Right lobe of liver (tissue), 6 donors: ENCODE data around the gene LRMDA. TPM values are rescaled to one million over a fixed set of nuclear protein-coding genes. Genes with fewer than 3 reads are reported as not detected.

ENCODE experiments used
- ATAC-seq, 4 donors: fragments of 200-7000 bp; cut with Tn5 transposase; one replicate each; pipeline ENCODE4 v1.9.1; 2020; ENCODE audit warnings: mild to moderate bottlenecking in 4 of 4, moderate library complexity in 4 of 4
- DNase-seq, 3 donors: peaks; one replicate each; pipeline ENCODE4 v3.0.0-alpha.2; 2020
- H3K27ac ChIP-seq, 3 donors: fragments of 200-600 bp; one replicate each; pipeline ENCODE4 v1.8.0; 2022
- H3K27me3 ChIP-seq, 2 donors: fragments of 200-600 bp; one replicate each; pipeline ENCODE4 v1.8.0; 2022
- H3K36me3 ChIP-seq, 4 donors: fragments of 200-600 bp; sonication (generic) in 1 of 4; one replicate each; pipeline versions ENCODE4 v1.5.1 to v1.8.0; 2017 to 2022; ENCODE audit warnings: control low read depth in 1 of 4
- H3K4me1 ChIP-seq, 4 donors: fragments of 200-600 bp; sonication (generic) in 1 of 4; one replicate each; pipeline versions ENCODE4 v1.5.1 to v1.8.0; 2017 to 2022; ENCODE audit warnings: control low read depth in 1 of 4
- H3K4me3 ChIP-seq, 3 donors: fragments of 200-600 bp; one replicate each; pipeline ENCODE4 v1.8.0; 2022
- H3K9me3 ChIP-seq, 4 donors: fragments of 200-600 bp; sonication (generic) in 1 of 4; one replicate each; pipeline versions ENCODE4 v1.5.1 to v1.8.0; 2017 to 2022; ENCODE audit warnings: control low read depth in 1 of 4
- POLR2A ChIP-seq: fragments of 450-650 bp; IDR thresholded peaks from one replicate; pipeline ENCODE4 v1.6.1; 2017; ENCODE audit warnings: antibody characterized with exemption, mild to moderate bottlenecking
- WGBS: methylation state at CpG from one replicate; pipeline ENCODE4 v1.1.6; 2018; ENCODE audit warnings: low coverage, low lambda C conversion rate; ENCODE audit not compliant: insufficient coverage; ENCODE audit errors: missing lambda C conversion rate; 5-methylcytosine and 5-hydroxymethylcytosine counted together
- intact Hi-C, 2 donors: fragments of 100-400 bp; cut with DNase I; formaldehyde crosslinking; loops; one replicate each; pipeline versions ENCODE4 v1.11.2 to v1.14.1; 2022
- total RNA-seq, 6 experiments: library from RNA; depleted of rRNA in 2 of 6; stranded (reverse); fragments of >200 nt in 2 of 6; fragmentation: NEBNext Ultra II Directional in 3 of 6; extraction: Animal tissue kit (Norgen Biotek cat#: 25700) in 3 of 6; gene quantifications; one replicate each; pipeline versions ENCODE4 v1.1.0 to v1.2.4, GENCODE V29; 2016 to 2023
- TF ChIP-seq, protein P1 (sequence below), 4 donors: fragments of 200-600 bp in 3 of 4; fragments of 450-650 bp in 1 of 4; IDR thresholded peaks; one replicate each; pipeline versions ENCODE4 v1.5.1 to v1.8.0; 2016 to 2022; ENCODE audit warnings: antibody characterized with exemption in 4 of 4, mild to moderate bottlenecking in 2 of 4
- donor health status: DM: no; HTN: yes; CAD: no.
- donor health status: DM: no; HTN: no; CAD: no.
- donor health status: DM: no; HTN: no; CAD: no.
- donor health status: DM: no; HTN: yes; CAD: no.
- donor health status: DM: no; HTN: yes; CAD: no.

The LRMDA gene
- total RNA-seq, 6 experiments from 2014 or later = 9.9 to 19.9 (median 16.3) TPM

GRCh38 chr10:75880031-75880775 lies 448.8 kb downstream of the LRMDA start:
- Histone ChIP-seq H3K4me1 (no peaks in the 10 kb centered on the region), H3K9me3 (no peaks in the 10 kb centered on the region), H3K27ac (no peak overlapping the region), H3K36me3 (no peaks in the 10 kb centered on the region), H3K4me3 (no peak overlapping the region), H3K27me3 (no peaks in the 10 kb centered on the region)
- no peak for DNase-seq
- ATAC-seq = no peak
- WGBS = 59% methylated on average over 4 of the region's 4 CpGs
- intact Hi-C loops = no loop called here
- TF ChIP-seq, protein P1, sequence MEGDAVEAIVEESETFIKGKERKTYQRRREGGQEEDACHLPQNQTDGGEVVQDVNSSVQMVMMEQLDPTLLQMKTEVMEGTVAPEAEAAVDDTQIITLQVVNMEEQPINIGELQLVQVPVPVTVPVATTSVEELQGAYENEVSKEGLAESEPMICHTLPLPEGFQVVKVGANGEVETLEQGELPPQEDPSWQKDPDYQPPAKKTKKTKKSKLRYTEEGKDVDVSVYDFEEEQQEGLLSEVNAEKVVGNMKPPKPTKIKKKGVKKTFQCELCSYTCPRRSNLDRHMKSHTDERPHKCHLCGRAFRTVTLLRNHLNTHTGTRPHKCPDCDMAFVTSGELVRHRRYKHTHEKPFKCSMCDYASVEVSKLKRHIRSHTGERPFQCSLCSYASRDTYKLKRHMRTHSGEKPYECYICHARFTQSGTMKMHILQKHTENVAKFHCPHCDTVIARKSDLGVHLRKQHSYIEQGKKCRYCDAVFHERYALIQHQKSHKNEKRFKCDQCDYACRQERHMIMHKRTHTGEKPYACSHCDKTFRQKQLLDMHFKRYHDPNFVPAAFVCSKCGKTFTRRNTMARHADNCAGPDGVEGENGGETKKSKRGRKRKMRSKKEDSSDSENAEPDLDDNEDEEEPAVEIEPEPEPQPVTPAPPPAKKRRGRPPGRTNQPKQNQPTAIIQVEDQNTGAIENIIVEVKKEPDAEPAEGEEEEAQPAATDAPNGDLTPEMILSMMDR (IDR thresholded peaks at IDR 0.05) = no peak
- no peak for TF ChIP-seq POLR2A

DNA sequence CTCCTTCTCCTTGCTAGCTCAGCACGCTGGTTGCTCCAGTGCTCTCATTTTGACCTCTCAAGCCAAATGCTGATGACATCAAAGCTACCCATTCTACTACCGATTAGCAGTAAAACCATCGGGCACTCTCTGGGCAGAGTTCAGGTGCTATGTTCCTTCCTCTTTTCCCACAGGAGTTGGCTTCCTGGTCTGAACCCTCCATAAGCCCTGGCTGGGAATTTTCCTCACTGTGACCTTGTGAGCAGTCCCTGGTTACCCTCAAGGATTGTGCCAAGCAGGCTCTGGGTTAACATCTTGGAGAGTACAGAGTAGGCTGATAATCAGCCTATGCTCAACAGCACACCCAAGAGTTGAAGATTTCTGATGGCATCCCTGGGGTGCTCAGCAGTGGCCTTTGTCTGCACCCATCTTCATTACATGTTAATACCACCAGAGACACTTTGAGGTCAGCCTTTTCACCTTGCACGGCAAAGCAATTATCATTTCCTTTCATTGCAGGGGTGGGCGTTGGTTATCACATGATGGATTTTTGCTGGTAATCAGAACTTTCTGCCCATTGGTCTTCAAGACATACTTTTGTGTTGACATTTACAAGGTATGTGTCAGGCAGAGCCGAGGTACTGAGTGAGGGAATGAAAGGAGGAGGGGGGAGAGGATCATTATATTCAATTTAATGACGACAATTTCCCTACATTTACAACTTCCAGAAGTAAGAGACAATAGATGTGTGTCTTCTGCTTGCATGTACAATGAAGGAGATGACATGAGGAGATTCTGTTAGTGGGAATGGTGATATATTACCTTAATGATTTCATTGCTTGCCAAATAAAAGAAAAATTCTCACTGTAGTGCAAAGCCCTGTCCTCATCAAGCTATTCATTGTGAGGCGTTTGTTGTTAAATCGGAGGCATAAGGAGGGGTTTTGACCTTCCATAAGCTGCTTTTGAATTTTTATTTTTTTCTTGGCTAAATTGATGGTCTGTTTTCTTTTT lies 452.0 kb downstream of the LRMDA start:
- WGBS = 90% methylated on average over 9 of the region's 9 CpGs
- no peaks in the 10 kb centered on the region for H3K4me1 ChIP-seq
- no peaks in the 10 kb centered on the region for H3K27me3 ChIP-seq
- no peak for TF ChIP-seq POLR2A
- TF ChIP-seq, protein P1 (IDR thresholded peaks at IDR 0.05) = no peak
- H3K36me3 ChIP-seq = no peaks in the 10 kb centered on the region
- H3K9me3 ChIP-seq = no peaks in the 10 kb centered on the region
- no peak overlapping the region for H3K27ac ChIP-seq
- intact Hi-C loops = no loop called here
- DNase-seq (no peak), ATAC-seq (no peak)
- H3K4me3 ChIP-seq = no peak overlapping the region

- intact Hi-C loops = no loop called here
- no peaks in the 10 kb centered on the region for H3K4me1 ChIP-seq
- 61% methylated on average over 3 of the region's 5 CpGs for WGBS
- no peaks in the 10 kb centered on the region for H3K36me3 ChIP-seq
- ATAC-seq (peak in 1 of 4 donors; percentile 20), DNase-seq (no peak)
- no peak overlapping the region for H3K27ac ChIP-seq
- H3K27me3 ChIP-seq = no peaks in the 10 kb centered on the region
- H3K4me3 ChIP-seq = no peak overlapping the region
- no peaks in the 10 kb centered on the region for H3K9me3 ChIP-seq
- TF ChIP-seq, protein P1 (IDR thresholded peaks at IDR 0.05) = no peak
- no peak for TF ChIP-seq POLR2A
These were observed 453.4 kb downstream of the LRMDA start for GRCh38 chr10:75884808-75885207.

- no peak for ATAC-seq
- intact Hi-C loops = no loop called here
- TF ChIP-seq, protein P1 (IDR thresholded peaks at IDR 0.05) = no peak
- no peak for TF ChIP-seq POLR2A
- H3K4me3 ChIP-seq = no peak overlapping the region
- H3K27ac ChIP-seq = no peak overlapping the region
- no peaks in the 10 kb centered on the region for H3K9me3 ChIP-seq
- 90% methylated on average over 2 of the region's 2 CpGs for WGBS
- H3K27me3 ChIP-seq = no peaks in the 10 kb centered on the region
- no peaks in the 10 kb centered on the region for H3K36me3 ChIP-seq
- no peaks in the 10 kb centered on the region for H3K4me1 ChIP-seq
- DNase-seq = no peak
These were observed 455.9 kb downstream of the LRMDA start for GRCh38 chr10:75887369-75887768.
